Vein endothelial cell (primary cell): ENCODE measurements around the gene SENP7. TPM values are rescaled to one million over a fixed set of nuclear protein-coding genes. Genes with fewer than 3 reads are reported as not detected.

ENCODE experiments used
- small RNA-seq: library from RNA; depleted of rRNA; stranded (forward); fragments of <200 nt; gene quantifications from one replicate; pipeline ENCODE3, GENCODE V24; 2012
- total RNA-seq: library from RNA; depleted of rRNA; stranded (reverse); fragments of >200 nt; gene quantifications from 2 replicates; pipeline ENCODE4 v1.2.3, GENCODE V29; 2012

SENP7 gene, protein sequence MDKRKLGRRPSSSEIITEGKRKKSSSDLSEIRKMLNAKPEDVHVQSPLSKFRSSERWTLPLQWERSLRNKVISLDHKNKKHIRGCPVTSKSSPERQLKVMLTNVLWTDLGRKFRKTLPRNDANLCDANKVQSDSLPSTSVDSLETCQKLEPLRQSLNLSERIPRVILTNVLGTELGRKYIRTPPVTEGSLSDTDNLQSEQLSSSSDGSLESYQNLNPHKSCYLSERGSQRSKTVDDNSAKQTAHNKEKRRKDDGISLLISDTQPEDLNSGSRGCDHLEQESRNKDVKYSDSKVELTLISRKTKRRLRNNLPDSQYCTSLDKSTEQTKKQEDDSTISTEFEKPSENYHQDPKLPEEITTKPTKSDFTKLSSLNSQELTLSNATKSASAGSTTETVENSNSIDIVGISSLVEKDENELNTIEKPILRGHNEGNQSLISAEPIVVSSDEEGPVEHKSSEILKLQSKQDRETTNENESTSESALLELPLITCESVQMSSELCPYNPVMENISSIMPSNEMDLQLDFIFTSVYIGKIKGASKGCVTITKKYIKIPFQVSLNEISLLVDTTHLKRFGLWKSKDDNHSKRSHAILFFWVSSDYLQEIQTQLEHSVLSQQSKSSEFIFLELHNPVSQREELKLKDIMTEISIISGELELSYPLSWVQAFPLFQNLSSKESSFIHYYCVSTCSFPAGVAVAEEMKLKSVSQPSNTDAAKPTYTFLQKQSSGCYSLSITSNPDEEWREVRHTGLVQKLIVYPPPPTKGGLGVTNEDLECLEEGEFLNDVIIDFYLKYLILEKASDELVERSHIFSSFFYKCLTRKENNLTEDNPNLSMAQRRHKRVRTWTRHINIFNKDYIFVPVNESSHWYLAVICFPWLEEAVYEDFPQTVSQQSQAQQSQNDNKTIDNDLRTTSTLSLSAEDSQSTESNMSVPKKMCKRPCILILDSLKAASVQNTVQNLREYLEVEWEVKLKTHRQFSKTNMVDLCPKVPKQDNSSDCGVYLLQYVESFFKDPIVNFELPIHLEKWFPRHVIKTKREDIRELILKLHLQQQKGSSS
- total RNA-seq, result 15.0 and 17.4 TPM in 2 replicates

DNA sequence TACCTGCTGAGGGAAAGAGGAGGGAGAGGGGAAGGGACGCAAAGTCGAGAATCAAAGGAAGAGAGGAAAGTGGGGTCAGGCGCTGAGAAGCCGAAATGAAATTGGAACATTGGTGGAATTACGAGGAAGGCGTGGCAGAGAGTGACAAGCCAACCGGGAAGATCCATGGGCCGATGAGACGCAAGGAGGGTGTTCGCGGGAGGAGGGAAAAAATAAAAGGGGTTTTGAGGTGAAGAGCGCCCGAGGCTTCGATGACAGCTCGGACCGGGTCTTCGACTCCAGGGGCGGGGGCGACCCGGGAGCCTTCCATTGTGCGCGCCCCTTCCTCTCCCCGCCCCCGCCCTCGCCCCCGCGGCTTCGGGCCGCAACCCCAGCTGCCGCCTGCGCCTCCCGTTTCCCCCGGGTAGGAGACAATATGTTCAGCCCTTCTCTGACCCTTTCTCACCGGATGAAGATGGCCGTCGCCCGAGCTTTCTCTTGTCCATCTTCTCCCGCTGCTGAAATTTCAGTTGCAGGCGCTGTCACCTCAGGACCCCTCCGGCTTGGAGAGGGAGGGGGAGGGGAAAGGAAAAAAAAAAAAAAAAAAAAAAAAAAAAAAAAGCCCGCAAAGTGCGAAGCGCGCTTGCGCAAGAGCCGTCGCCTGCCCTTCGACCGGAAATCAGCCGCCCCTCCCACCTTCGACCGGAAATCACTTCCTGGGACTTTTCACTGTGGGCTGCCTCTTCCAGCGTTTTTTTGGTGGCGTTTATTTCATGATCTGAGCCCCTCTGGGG lies at the start of gene SENP7:
TSS of gene SENP7 (minus strand) at position 567 of the 773 bp plus-strand sequence. CDS start at position 485, 82 bp downstream.

GRCh38 chr3:101561630-101562328 lies 48.8 kb upstream of the SENP7 start, which contains the start of gene TRMT10C:
Gene TRMT10C, plus strand, starts transcription at chr3:101561868. Its CDS starts 2,914 bp downstream, at chr3:101564782.

DNA sequence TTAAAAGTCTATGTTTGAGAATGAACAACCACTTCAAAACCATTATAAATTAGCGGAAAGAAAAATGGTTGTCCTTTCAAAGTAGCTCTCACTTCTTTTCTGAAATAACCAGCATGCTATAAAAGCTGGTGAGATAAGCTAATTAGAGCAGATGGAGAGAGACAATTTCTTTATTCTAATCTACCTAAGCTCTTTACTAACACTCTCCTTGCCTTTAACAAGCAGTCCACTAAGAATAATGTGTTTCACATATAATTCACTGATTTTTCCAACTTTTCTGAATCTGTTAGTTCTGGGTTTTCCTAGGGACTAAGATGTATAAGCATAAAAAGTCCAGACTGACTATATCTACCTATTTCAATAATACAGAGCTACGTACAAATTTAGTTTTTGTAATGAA lies 192.5 kb downstream of the SENP7 start, which contains the start of gene IMPG2:
TSS of gene IMPG2 (minus strand) at position 101 of the 400 bp plus-strand sequence. CDS start 203 bp downstream, outside the sequence.

Small RNA genes within 50 kb of the gene (small RNA-seq; reads per million reads assigned to genes)
- not detected for gene RF00019

Other genes starting within 250 kb of the SENP7 start
- 0.67 and 0.98 TPM in 2 replicates for gene IMPG2, start 192.6 kb downstream of the SENP7 start, total RNA-seq
- 34.1 and 36.6 TPM in 2 replicates for gene TRMT10C, start 48.7 kb upstream of the SENP7 start, total RNA-seq
- gene PCNP, start 61.0 kb upstream of the SENP7 start, total RNA-seq, result 69.6 and 84.5 TPM in 2 replicates
- 20.9 and 24.3 TPM in 2 replicates for gene ZBTB11, start 163.9 kb upstream of the SENP7 start, total RNA-seq
- gene RPL24, start 173.5 kb upstream of the SENP7 start, total RNA-seq, result 1,854 and 2,021 TPM in 2 replicates
- 9.5 and 12.7 TPM in 2 replicates for gene CEP97, start 211.4 kb upstream of the SENP7 start, total RNA-seq